Measurements from ENCODE around the gene SLC26A1.

DNA sequence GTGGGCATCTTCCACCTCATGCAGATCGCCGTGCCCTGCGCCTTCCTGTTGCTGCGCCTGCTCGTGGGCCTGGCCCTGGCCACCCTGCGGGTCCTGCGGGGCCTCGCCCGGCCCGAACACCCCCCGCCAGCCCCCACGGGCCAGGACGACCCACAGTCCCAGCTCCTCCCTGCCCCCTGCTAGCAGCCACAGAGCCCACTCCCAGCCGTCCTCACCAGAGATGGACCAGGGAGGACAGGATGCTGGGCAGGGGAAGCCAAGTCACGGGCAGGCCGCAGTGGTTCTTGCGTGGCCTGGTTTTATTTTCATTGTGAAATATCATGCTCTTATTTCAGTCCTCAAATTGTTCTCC, 34.9 kb downstream of the SLC26A1 start:
- TF ChIP-seq NR3C1 (CRISPR knock-in tag; IDR thresholded peaks at IDR 0.05) (no peak), STAT5B (CRISPR knock-in tag; IDR thresholded peaks at IDR 0.05) (no peak)
- TF ChIP-seq, protein P1, sequence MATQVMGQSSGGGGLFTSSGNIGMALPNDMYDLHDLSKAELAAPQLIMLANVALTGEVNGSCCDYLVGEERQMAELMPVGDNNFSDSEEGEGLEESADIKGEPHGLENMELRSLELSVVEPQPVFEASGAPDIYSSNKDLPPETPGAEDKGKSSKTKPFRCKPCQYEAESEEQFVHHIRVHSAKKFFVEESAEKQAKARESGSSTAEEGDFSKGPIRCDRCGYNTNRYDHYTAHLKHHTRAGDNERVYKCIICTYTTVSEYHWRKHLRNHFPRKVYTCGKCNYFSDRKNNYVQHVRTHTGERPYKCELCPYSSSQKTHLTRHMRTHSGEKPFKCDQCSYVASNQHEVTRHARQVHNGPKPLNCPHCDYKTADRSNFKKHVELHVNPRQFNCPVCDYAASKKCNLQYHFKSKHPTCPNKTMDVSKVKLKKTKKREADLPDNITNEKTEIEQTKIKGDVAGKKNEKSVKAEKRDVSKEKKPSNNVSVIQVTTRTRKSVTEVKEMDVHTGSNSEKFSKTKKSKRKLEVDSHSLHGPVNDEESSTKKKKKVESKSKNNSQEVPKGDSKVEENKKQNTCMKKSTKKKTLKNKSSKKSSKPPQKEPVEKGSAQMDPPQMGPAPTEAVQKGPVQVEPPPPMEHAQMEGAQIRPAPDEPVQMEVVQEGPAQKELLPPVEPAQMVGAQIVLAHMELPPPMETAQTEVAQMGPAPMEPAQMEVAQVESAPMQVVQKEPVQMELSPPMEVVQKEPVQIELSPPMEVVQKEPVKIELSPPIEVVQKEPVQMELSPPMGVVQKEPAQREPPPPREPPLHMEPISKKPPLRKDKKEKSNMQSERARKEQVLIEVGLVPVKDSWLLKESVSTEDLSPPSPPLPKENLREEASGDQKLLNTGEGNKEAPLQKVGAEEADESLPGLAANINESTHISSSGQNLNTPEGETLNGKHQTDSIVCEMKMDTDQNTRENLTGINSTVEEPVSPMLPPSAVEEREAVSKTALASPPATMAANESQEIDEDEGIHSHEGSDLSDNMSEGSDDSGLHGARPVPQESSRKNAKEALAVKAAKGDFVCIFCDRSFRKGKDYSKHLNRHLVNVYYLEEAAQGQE (IDR thresholded peaks at IDR 0.05; ENCODE audit: borderline replicate concordance in 1 of 2, low read depth in 1 of 2, low read length in 2 of 2), result no peak
- TF ChIP-seq, protein P2, sequence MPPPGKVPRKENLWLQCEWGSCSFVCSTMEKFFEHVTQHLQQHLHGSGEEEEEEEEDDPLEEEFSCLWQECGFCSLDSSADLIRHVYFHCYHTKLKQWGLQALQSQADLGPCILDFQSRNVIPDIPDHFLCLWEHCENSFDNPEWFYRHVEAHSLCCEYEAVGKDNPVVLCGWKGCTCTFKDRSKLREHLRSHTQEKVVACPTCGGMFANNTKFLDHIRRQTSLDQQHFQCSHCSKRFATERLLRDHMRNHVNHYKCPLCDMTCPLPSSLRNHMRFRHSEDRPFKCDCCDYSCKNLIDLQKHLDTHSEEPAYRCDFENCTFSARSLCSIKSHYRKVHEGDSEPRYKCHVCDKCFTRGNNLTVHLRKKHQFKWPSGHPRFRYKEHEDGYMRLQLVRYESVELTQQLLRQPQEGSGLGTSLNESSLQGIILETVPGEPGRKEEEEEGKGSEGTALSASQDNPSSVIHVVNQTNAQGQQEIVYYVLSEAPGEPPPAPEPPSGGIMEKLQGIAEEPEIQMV (CRISPR knock-in tag; IDR thresholded peaks at IDR 0.05; ENCODE audit: low read depth), result no peak

Measured in HepG2 (cell line).